HepG2 (cell line): ENCODE data around the gene IDH3G. TPM values are rescaled to one million over a fixed set of nuclear protein-coding genes. Genes with fewer than 3 reads are reported as not detected.

Experiments used
- ATAC-seq: fragments of 200-7000 bp; cut with Tn5 transposase; 3 replicates; pipeline ENCODE4 v1.9.1; 2020; ENCODE audit warnings: mild to moderate bottlenecking, moderate library complexity
- BruUV-seq: library from RNA; stranded (reverse); fragments of 400-500 nt; replicated peaks from 2 replicates; lab custom pipeline; 2021; lab: Mats Ljungman, UMichigan
- CTCF ChIA-PET: fragments of 300-600 bp; formaldehyde crosslinking; extraction: SDS; loops from one replicate; lab custom pipeline; 2021; ENCODE audit warnings: low total read pairs, inconsistent platforms, low intra/inter-chr PET ratio; lab: Yijun Ruan, JAX
- POLR2A ChIA-PET: fragments of 350-600 bp; sonication (Branson Sonifier 250); formaldehyde crosslinking; loops from one replicate; lab custom pipeline; 2020; ENCODE audit warnings: antibody characterized with exemption, inconsistent platforms; lab: Yijun Ruan, JAX
- DNase-seq: peaks from one replicate; pipeline ENCODE4 v3.0.0-alpha.2; 2015; ENCODE audit warnings: low spot score
- FAIRE-seq: peaks from 3 replicates; lab custom pipeline; 2011; peaks lifted over from hg19 to GRCh38; lab: Jason Lieb, UNC
- H2AFZ ChIP-seq: one replicate; pipeline ENCODE4 v1.6.1; 2011; ENCODE audit warnings: low read length, inconsistent platforms
- H3K27ac ChIP-seq: fragments of 300-600 bp; 3 replicates; pipeline ENCODE4 v1.8.0; 2011; ENCODE audit warnings: mixed run types, mild to moderate bottlenecking, mixed read lengths, low read length, inconsistent platforms; ENCODE audit not compliant: insufficient read depth; ENCODE audit errors: extremely low read length
- H3K27me3 ChIP-seq, 2 experiments: fragments of 200-600 bp in 1 of 2; 2 replicates in 1 of 2; 3 replicates in 1 of 2; pipeline versions ENCODE4 v1.6.0 to v1.8.0; 2011; ENCODE audit warnings: low read length in 2 of 2, mild to moderate bottlenecking in 2 of 2, moderate library complexity in 2 of 2, inconsistent platforms in 1 of 2; ENCODE audit not compliant: insufficient read depth in 2 of 2, control insufficient read depth in 1 of 2
- H3K36me3 ChIP-seq, 2 experiments: fragments of 200-600 bp in 1 of 2; replicated peaks in 1 of 2; 2 replicates in 1 of 2; 3 replicates in 1 of 2; pipeline versions ENCODE4 v1.5.1 to v1.8.0; 2011; ENCODE audit warnings: low read length in 2 of 2, inconsistent platforms in 1 of 2; ENCODE audit not compliant: insufficient read depth in 2 of 2, control insufficient read depth in 1 of 2
- H3K4me1 ChIP-seq: 2 replicates; pipeline ENCODE4 v1.5.1; 2012; ENCODE audit warnings: low read length, inconsistent platforms; ENCODE audit not compliant: insufficient read depth
- H3K4me2 ChIP-seq: 2 replicates; pipeline ENCODE4 v1.6.0; 2011; ENCODE audit warnings: low read depth, low read length, inconsistent platforms
- H3K4me3 ChIP-seq, 3 experiments: fragments of 200-600 bp in 1 of 3; sonication (generic), shearing (Covaris generic) in 1 of 3; replicated peaks in 1 of 3; 2 replicates each; pipeline ENCODE4 v1.5.1; 2011 to 2016; ENCODE audit warnings: low read length in 3 of 3, inconsistent platforms in 2 of 3, low read depth in 2 of 3, mild to moderate bottlenecking in 2 of 3, control low read depth in 1 of 3, mixed read lengths in 1 of 3; ENCODE audit not compliant: insufficient read depth in 1 of 3
- H3K79me2 ChIP-seq: one replicate; pipeline ENCODE4 v1.6.1; 2011; ENCODE audit warnings: low read length, inconsistent platforms; ENCODE audit not compliant: insufficient read depth
- H3K9ac ChIP-seq: 2 replicates; pipeline ENCODE4 v1.6.0; 2011; ENCODE audit warnings: mild to moderate bottlenecking, low read depth, low read length, inconsistent platforms; ENCODE audit not compliant: insufficient read depth
- H3K9me3 ChIP-seq: 2 replicates; pipeline ENCODE4 v1.5.1; 2012; ENCODE audit warnings: mild to moderate bottlenecking, low read length
- H4K20me1 ChIP-seq: 2 replicates; pipeline ENCODE4 v1.6.0; 2011; ENCODE audit warnings: inconsistent platforms, mild to moderate bottlenecking, low read length, moderate library complexity; ENCODE audit not compliant: insufficient read depth
- AKAP8 ChIP-seq: sonication (generic); formaldehyde crosslinking; IDR thresholded peaks from 2 replicates; pipeline ENCODE4 v1.5.1; 2020; ENCODE audit warnings: mild to moderate bottlenecking, missing genetic modification reagents
- DNMT3B ChIP-seq: conservative IDR thresholded peaks from 2 replicates; pipeline ENCODE4 v1.6.1; 2016; ENCODE audit warnings: missing biosample characterization, control low read depth
- FOXK1 ChIP-seq: sonication (generic); formaldehyde crosslinking; IDR thresholded peaks from 2 replicates; pipeline ENCODE4 v1.4.0; 2020; ENCODE audit warnings: low read depth, missing genetic modification reagents, borderline replicate concordance
- MED13 ChIP-seq: sonication (generic); formaldehyde crosslinking; IDR thresholded peaks from 2 replicates; pipeline ENCODE4 v1.5.0; 2020; ENCODE audit warnings: missing genetic modification reagents
- RFX1 ChIP-seq: fragments of 450-650 bp; IDR thresholded peaks from 2 replicates; pipeline ENCODE4 v1.6.1; 2017
- SMARCC2 ChIP-seq: fragments of 450-650 bp; IDR thresholded peaks from 2 replicates; pipeline ENCODE4 v1.6.1; 2017; ENCODE audit warnings: antibody characterized with exemption, mild to moderate bottlenecking
- SMYD3 ChIP-seq: sonication (generic); formaldehyde crosslinking; IDR thresholded peaks from 2 replicates; pipeline ENCODE4 v1.8.1; 2023; ENCODE audit warnings: mild to moderate bottlenecking, missing genetic modification reagents
- STAT5B ChIP-seq: sonication (generic); formaldehyde crosslinking; IDR thresholded peaks from 2 replicates; pipeline ENCODE4 v1.4.0; 2020; ENCODE audit warnings: missing genetic modification reagents
- WGBS: methylation state at CpG from one replicate; pipeline ENCODE4 v1.1.6; 2017; ENCODE audit warnings: low lambda C conversion rate; 5-methylcytosine and 5-hydroxymethylcytosine counted together
- in situ Hi-C: cut with HindIII; loops from 2 replicates; pipeline ENCODE4 v1.10.0; 2017; ENCODE audit warnings: low pct_unique_long_range_greater_than_20kb; ENCODE audit not compliant: extremely low pct_ligation_motif_present
- intact Hi-C: fragments of 100-400 bp; cut with micrococcal nuclease; formaldehyde crosslinking; loops from one replicate; pipeline ENCODE4 v1.10.0; 2022; ENCODE audit not compliant: unreplicated experiment
- polyA plus RNA-seq, 8 experiments: library from polyadenylated mRNA; depleted of rRNA in 3 of 8; stranded (reverse) in 7 of 8; unstranded in 1 of 8; fragments of >200 nt; fragmentation: Illumina TruSeq in 4 of 8; extraction: Trizol in 4 of 8; gene quantifications; 2 replicates each; pipeline versions ENCODE4 v1.2.1 to v1.2.3, GENCODE V29; 2011 to 2016; ENCODE audit warnings: low read depth in 4 of 8, missing spikeins in 1 of 8, mixed read lengths in 1 of 8; ENCODE audit not compliant: insufficient read depth in 1 of 8
- total RNA-seq, 5 experiments: library from RNA; depleted of rRNA; stranded (reverse); fragments of >200 nt; fragmentation: Illumina TruSeq; extraction: Trizol; gene quantifications; 2 replicates each; pipeline ENCODE4 v1.2.3, GENCODE V29; 2016; ENCODE audit warnings: low read depth in 1 of 5
- TF ChIP-seq, protein P1 (sequence below): sonication (generic); formaldehyde crosslinking; IDR thresholded peaks from 2 replicates; pipeline ENCODE4 v1.4.0; 2020; ENCODE audit warnings: missing genetic modification reagents

The IDH3G gene
- total and polyA plus RNA-seq, 2 of the 13 experiments (the other 11 are each of a cell fraction or from before 2014, with no cell fraction given), result 18.7 to 35.5 TPM

DNA sequence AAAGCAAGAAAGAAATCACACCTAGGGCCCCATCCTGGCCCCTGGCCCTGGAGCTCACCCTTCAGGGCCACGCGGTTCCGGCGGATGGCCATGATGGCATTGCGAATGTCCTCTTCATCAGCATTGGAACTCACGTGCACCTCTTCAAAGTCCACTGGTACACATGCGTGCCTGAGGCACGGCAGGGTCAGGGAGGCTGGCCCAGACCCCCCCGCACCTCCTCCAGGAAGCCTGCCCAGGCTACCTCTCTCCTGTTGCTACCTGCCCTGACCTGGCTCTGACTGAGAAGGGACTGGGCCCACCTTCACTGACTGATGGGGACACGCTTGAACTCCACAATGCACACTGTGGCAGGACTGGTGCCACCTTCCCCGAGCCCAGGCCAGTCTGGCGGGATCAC, 4.5 kb downstream of the IDH3G start:
- no TSS peak for BruUV-seq
- H4K20me1 ChIP-seq, result no peaks in the 10 kb centered on the region
- ATAC-seq (no peak), FAIRE-seq (no peak), DNase-seq (no peak)
- no peak overlapping the region for H2AFZ ChIP-seq
- peaks cover 15% of the 10 kb centered on the region for H3K4me1 ChIP-seq
- H3K79me2 ChIP-seq, result peaks cover 12% of the 10 kb centered on the region
- peaks cover 0 to 3% of the 10 kb centered on the region in 2 experiments; a peak in 2 of 5 replicates for H3K36me3 ChIP-seq
- in situ Hi-C loops, result no loop called here
- H3K27ac ChIP-seq, result no peak overlapping the region
- CTCF ChIA-PET, result no interaction called here
- 96% methylated on average over 4 of the region's 12 CpGs for WGBS
- intact Hi-C loops, result no loop called here
- no peak overlapping the region for H3K9ac ChIP-seq
- no peaks in the 10 kb centered on the region for H3K27me3 ChIP-seq
- TF ChIP-seq MED13 (CRISPR knock-in tag) (no peak), SMYD3 (CRISPR knock-in tag) (no peak)
- H3K4me2 ChIP-seq, result no peak overlapping the region
- H3K9me3 ChIP-seq, result no peaks in the 10 kb centered on the region
- POLR2A ChIA-PET, result interaction anchor here (1.5 kb wide), 1 partner anchor 9 kb away, joined by 3 read pairs; the partner anchor contains the start of gene SRPK3
- no peak overlapping the region for H3K4me3 ChIP-seq

DNA sequence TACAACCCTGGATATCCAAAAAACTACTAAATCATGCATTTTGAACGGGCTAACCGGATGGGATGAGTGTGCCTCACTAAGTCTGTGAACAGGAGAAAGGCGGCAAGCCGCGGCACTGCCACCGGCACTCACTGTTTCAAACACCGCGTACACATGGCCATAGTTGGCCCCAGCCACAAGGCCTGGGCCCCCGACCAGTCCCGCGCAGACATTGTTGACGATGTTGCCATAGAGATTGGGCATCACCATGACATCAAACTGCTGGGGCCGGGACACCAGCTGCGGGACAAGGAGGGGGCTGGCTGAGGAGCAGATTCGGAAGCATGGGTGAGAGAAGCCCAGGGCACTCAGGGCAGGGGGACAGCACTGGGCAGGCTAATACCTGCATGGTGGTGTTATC, 7.5 kb downstream of the IDH3G start:
- ATAC-seq (no peak), DNase-seq (no peak), FAIRE-seq (no peak)
- Histone ChIP-seq H3K9ac (no peak overlapping the region), H3K27ac (no peak overlapping the region), H2AFZ (no peak overlapping the region), H3K4me1 (no peaks in the 10 kb centered on the region), H3K27me3 (no peaks in the 10 kb centered on the region), H3K4me3 (no peak overlapping the region), H3K79me2 (peaks cover 2% of the 10 kb centered on the region), H3K4me2 (no peak overlapping the region), H3K36me3 (peaks cover 0 to 3% of the 10 kb centered on the region in 2 experiments; a peak in 2 of 5 replicates), H4K20me1 (no peaks in the 10 kb centered on the region), H3K9me3 (no peaks in the 10 kb centered on the region)
- in situ Hi-C loops (no loop called here), intact Hi-C loops (no loop called here)
- CTCF ChIA-PET, result no interaction called here
- no CpG with 5 or more reads among the region's 15 CpGs for WGBS
- BruUV-seq, result no TSS peak
- TF ChIP-seq FOXK1 (CRISPR knock-in tag) (no peak), DNMT3B (CRISPR knock-in tag) (no peak), RFX1 (no peak), STAT5B (no peak), SMARCC2 (no peak), AKAP8 (CRISPR knock-in tag) (no peak)
- TF ChIP-seq, protein P1, sequence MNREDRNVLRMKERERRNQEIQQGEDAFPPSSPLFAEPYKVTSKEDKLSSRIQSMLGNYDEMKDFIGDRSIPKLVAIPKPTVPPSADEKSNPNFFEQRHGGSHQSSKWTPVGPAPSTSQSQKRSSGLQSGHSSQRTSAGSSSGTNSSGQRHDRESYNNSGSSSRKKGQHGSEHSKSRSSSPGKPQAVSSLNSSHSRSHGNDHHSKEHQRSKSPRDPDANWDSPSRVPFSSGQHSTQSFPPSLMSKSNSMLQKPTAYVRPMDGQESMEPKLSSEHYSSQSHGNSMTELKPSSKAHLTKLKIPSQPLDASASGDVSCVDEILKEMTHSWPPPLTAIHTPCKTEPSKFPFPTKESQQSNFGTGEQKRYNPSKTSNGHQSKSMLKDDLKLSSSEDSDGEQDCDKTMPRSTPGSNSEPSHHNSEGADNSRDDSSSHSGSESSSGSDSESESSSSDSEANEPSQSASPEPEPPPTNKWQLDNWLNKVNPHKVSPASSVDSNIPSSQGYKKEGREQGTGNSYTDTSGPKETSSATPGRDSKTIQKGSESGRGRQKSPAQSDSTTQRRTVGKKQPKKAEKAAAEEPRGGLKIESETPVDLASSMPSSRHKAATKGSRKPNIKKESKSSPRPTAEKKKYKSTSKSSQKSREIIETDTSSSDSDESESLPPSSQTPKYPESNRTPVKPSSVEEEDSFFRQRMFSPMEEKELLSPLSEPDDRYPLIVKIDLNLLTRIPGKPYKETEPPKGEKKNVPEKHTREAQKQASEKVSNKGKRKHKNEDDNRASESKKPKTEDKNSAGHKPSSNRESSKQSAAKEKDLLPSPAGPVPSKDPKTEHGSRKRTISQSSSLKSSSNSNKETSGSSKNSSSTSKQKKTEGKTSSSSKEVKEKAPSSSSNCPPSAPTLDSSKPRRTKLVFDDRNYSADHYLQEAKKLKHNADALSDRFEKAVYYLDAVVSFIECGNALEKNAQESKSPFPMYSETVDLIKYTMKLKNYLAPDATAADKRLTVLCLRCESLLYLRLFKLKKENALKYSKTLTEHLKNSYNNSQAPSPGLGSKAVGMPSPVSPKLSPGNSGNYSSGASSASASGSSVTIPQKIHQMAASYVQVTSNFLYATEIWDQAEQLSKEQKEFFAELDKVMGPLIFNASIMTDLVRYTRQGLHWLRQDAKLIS (CRISPR knock-in tag), result no peak
- POLR2A ChIA-PET, result no interaction called here
